Fibroblast of skin of scalp (primary cell): Measurements from ENCODE around the gene SYDE1.

Experiments
- DNase-seq: peaks from one replicate; pipeline ENCODE4 v3.0.0-alpha.2; 2013

SYDE1 gene

DNA sequence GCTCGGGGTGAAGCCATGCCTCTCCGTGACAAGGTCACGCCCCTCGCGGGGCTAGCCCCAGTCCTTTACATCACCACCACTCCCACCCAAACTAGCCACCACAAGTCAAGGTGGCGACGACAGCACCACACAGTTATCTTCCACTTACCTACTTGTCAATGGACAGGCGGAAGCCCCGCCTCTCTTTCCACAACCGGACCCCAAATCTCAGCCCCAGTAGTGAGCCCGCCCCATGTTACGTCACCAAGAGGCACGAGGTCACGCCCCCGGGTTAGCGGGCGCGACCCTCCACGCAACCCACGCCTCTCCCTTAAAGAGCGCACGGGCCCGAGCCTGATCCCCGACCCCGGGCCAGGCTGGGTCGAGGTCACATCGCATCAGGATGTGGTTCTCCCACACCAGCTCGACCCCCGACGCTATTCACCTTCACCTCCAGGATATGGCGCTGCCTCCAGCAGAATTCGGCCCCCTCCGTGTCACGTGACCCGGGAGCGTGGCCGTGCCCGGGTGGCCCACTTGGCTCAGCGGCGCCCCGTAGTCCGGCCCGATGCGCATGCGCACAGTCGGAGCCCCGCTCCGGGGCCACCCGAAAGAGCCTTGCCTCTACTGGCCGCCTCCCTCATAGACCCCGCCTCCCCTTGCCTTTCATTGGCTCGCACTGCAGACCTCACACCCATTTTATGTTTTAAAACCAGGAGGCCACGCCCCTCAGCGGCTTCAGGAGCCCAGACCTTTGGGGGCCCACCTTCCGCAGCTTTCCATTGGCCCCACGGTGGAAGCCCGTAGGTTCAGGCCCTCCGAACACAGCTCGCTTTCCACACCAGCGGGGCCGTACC, 18.2 kb downstream of the SYDE1 start:
- DNase-seq: peak; percentile 98

GRCh38 chr19:15126131-15126910, 19.1 kb downstream of the SYDE1 start:
- no peak for DNase-seq

- no peak for DNase-seq
Observed at GRCh38 chr19:15128162-15128770, 21.1 kb downstream of the SYDE1 start.

- no peak for DNase-seq
Observed at GRCh38 chr19:15129856-15130585, 22.8 kb downstream of the SYDE1 start.

DNA sequence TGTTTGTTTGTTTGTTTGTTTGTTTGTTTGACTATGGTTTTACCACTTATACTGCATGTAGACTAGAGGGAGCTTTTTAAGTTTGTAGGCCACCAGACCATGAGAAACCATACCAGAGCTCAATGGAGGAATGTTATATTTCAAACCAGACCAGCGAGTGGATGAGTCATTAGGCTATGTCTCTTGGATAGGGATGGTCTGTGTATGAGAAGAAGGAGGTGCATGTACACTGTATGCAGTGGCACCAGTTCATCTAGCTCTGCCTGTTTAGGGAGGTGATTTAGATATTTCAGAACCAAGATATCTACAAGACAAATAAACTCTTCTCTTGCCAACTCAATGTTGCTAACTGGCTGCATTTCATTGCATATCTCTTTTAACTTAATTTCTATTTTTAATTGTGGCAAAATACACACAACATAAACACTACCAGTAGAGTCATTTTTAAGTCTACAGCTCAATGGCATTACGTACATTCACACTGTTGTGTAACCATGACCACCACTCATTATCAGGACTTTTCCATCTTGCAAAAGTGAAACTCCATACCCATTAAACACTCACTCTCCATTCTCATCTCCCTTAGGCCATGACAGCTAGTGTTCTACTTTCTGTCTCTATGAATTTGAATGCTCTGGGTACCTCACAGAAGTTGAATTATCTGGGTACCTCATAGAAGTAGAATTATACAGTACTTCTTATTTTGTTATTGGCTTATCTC, 29.2 kb downstream of the SYDE1 start:
- DNase-seq: no peak

GRCh38 chr19:15137777-15138176, 30.6 kb downstream of the SYDE1 start:
- DNase-seq: peak; percentile 45

GRCh38 chr19:15138427-15138826, 31.2 kb downstream of the SYDE1 start:
- peak; percentile 50 for DNase-seq

DNA sequence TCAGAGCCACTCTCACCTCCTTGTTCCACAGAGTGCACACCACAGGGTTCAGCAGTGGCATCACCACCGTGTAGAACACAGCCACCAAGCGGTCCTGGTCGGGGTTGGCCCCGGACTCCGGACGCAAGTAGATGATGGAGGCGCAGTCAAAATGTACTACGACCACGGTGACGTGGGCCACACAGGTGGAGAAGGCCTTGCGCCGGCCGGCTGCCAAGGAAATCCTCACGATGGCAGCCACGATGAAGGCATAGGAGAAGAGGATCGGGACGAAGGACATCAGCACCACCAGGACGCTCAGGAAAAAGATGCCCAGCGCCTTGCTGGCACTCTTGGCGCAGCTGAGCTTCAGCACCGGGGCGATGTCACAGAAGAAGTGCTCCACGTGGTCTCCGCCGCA, 33.9 kb downstream of the SYDE1 start:
- DNase-seq: no peak

DNA sequence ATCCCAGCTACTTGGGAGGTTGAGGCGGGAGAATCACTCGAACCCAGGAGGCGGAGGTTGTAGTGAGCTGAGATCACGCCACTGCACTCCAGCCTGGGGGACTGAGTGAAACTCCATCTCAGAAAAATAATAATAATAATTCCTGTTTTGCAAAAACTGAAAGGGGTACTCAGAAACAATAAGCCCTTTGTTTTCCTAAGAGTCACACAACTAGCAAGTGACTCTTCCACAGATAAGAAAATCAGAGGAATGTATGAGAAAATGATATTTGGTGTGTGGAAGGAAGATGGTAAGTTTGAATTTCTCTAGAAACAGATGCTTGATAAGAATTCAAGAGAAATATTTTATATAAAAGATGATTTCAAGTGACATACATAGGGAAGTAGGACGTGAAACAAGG, 35.1 kb downstream of the SYDE1 start:
- no peak for DNase-seq

- DNase-seq: no peak
Observed at GRCh38 chr19:15144046-15144646, 36.9 kb downstream of the SYDE1 start.

GRCh38 chr19:15147090-15147489, 39.9 kb downstream of the SYDE1 start:
- no peak for DNase-seq

- DNase-seq: no peak
Observed at GRCh38 chr19:15149737-15150136, 42.5 kb downstream of the SYDE1 start.

GRCh38 chr19:15154002-15154612, 46.9 kb downstream of the SYDE1 start:
- DNase-seq: peak; percentile 57

DNA sequence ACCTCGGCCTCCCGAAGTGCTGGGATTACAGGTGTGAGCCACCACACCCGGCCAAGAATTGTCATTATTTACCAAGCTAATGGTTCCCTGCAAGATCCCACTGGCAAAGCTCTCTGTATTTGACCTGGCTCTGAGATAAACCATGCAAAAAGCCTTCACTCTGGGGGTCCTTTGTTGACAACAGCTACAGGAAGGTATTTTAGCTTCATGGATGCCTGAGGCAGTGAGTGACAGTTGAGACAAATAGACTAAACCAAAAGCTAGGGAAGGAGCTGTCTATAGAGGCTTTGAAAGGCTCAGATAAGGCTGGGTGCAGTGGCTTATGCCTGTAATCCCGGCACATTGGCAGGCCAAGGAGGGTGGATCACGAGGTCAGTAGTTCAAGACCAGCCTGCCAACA, 48.1 kb downstream of the SYDE1 start:
- no peak for DNase-seq

DNA sequence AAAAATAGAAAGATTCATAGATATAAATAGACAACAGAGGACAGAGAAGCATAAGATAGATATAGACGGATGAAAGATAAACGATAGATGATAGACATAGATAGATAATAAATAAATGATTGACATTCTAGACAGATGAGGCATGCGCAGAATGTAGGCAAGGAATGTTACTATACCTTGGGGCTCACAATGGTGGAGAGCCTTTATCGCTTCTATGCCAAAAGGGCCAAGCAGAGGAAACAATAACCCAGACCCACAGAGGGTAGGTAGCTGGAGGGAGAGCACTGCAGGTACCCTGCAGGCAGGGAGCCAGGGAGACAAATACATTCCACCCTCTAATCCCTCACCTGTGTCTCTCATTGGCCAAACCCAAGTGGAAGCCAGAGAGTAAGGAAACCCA, 49.2 kb downstream of the SYDE1 start:
- DNase-seq: no peak

- DNase-seq: peak; percentile 38
Observed at GRCh38 chr19:15159251-15159650, 52.0 kb downstream of the SYDE1 start.

GRCh38 chr19:15161028-15161984, 54.1 kb downstream of the SYDE1 start:
- DNase-seq: no peak
